Left kidney (tissue), 8 donors: ENCODE measurements around the gene ZNF341. TPM values are rescaled to one million over a fixed set of nuclear protein-coding genes. Genes with fewer than 3 reads are reported as not detected.
A peak's percentile ranks its signal among the peaks of the same experiment; 100 is the strongest.
"Not testable (repeated sequence)": the region's sequence is repeated elsewhere in the genome, so short reads cannot be mapped to it uniquely, and the experiment has no call there.

Experiments
- DNase-seq: peaks from one replicate; pipeline ENCODE4 v3.0.0-alpha.2; 2013
- long read RNA-seq, 8 donors: transcript quantifications; one replicate each; lab custom pipeline, GENCODE V29; 2026
- polyA plus RNA-seq: library from polyadenylated mRNA; unstranded; fragments of 120-200 nt; gene quantifications from one replicate; pipeline ENCODE4 v1.2.1, GENCODE V29; 2013; ENCODE audit not compliant: insufficient read length

Gene ZNF341
- 3.0 TPM for polyA plus RNA-seq
- long read RNA-seq, donor 1: 0 reads
- long read RNA-seq, donor 2: 0 reads
- long read RNA-seq, donor 3, partial matches to known transcripts: 0 of 1 reads
- long read RNA-seq, donor 3, other reads (novel, unspliced or antisense): 0 of 1 reads
- long read RNA-seq, donor 4: 0 reads
- long read RNA-seq, donor 5: 0 reads
- long read RNA-seq, donor 6: 0 reads
- long read RNA-seq, donor 7: 0 reads
- long read RNA-seq, donor 8: 0 reads

DNA sequence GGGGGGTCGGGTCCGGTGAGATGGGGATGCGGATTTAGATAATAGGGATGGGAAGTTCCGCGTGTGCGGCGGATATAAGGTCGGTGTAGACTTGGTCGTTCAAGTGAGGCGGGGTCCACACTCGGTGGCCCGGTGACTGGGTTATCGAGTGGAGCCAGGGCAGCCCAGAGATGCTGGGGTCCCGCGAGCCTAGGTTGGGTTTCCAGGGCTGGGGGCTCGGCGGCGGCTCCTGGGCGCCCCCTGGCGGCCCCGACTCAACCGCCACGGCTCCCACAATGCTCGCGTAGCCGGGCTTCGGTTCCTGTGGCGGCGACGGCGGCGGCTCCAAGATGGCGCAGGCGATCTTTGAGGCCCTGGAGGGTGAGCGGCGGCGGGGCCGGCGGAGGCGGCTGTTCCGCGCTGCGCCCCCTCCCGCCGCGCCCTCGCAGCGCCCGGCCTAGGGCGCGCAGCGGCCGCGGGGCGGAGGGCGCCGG is at the start of gene ZNF341:
Gene ZNF341, plus strand, starts transcription at position 304 of the 473 bp plus-strand sequence. Its CDS starts 26 bp downstream, at position 330.
- peak; percentile 86 for DNase-seq

DNA sequence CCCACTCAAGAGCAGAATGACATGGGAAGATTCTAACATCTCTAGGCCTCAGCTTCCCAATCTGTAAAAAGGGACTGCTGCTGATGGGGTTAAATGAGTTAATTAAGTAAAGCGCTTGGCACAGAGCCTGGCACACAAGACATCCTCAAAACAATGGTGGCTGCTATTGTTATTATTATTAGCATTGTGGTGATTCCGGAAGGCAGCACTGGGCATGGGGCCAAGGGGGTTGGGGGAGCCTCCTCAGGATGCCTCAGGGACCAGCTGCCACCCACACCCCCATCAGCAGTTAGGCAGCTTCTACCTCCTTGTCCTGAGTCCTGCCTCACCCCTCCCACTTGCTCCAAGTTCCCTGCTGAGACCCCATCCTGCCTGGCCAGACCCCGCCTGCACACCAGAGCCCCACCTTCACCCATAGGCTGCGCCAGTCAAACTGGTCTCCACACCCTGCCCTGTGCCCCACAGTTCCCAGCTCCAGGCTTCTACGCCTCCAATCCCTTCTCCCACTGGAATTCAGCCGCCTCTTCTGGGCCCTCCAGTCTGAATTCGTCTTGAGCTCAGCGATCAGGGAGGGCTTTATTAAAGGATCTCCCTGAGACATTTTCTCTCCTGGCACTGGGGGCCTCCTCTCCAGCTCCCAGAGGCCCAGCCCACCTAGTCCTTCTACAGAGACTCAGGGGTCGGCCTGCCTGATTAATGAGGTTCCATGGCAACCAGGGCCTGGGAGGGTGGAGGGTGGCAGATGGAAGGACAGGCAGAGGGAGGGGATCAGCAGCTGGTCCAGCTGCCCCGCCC is 47.1 kb upstream of the ZNF341 start:
- no peak for DNase-seq

DNA sequence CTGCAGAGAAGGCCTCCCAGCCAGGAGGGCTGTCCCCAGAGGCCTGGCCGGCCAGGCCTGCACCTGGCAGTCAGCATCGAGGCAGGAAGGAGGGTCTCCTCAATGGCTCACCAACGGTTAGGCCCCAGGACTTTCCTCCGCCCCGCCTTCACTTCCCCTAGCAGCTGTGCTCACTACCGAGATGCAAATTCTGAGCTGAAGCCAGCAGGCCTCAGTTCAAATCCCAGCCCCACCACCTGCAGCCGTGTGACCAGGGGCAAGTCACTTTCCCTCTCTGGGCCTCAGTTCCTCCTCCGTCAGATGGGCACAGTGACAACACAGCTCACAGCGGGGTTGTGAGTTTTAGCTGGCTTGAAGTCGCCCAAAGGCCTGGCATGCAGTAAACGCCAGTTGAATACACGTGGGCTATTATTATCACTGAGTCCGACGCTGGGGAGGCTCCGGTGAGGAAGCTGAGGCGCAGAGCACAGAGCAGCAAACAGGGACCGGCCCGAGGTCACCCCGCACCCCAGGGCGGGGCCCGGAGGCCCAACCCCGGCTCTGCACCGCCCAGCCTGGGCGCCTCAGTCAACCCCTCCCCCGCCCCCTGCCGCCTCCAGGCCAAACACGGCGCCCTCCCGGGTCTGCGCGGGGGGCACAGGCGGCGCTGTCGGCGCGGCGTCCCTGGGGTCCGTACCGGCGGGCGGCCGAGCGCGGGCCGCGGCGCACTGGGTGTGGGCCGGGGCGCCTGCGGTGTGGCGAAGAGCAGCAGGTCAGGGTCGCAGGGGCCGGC is 46.3 kb upstream of the ZNF341 start:
- no peak for DNase-seq

DNA sequence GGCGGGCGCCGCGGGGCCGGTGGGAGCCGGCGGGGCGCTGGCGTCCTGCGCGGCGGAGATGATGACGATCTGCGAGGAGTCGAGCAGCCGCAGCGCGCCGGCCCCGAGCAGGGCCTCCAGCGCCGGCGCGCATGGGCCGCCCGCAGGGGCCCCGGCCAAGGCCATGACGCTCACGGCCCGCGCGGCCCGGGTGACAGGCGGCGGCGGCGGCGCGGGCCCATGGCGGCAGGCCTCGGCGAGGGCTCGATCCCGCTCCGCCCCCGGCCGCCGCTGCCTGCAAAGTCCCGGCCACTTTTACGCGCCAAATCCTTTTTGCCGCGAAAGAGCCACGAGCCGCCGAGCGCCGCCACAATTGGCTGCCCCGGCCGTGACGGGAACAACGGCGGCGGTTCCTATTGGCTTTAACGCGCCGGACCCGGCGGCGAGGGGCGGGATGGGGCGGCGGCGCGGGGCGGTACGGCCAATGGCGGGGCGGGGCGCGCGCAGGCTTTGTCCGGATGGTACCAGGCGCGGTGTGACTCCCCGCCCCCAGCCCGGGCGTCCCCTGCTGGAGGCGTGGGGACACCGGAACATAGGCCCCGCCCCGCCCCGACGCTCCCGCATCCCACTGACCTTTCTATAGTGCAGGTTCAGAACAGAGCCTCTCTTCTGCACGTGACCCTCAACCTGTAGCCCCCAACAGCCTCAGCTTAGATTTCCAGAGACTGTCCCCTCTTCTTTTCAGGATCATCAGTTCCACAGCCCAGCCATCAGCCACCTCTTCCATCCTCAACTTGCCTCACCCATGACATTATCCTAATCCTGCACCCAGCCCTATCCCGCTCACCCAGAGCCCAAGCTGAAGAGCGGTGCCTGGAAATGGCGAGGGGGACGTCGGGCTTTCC is 45.5 kb upstream of the ZNF341 start, which contains the start of gene E2F1:
Gene E2F1, minus strand, starts transcription at position 286 of the 884 bp plus-strand sequence. Its CDS starts 121 bp downstream, at position 165.
- peak; percentile 94 for DNase-seq

DNA sequence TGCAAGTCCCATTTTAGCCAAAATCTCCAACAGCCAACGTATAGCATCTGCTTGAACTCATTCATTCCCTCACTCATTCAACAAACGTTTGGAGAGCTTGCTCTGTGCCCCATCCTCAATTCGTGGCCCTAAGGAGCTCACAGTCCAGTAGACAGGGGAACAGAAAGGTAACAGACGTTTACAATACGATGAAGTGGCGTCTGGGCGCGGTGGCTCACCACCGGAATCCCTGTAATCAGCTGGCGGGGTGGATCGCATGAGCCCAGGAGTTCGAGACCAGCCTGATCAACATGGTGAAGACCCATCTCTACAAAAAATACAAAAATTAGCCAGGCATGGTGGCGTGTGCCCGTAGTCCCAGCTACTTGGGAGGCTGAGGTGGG is 44.8 kb upstream of the ZNF341 start:
- no peak for DNase-seq

DNA sequence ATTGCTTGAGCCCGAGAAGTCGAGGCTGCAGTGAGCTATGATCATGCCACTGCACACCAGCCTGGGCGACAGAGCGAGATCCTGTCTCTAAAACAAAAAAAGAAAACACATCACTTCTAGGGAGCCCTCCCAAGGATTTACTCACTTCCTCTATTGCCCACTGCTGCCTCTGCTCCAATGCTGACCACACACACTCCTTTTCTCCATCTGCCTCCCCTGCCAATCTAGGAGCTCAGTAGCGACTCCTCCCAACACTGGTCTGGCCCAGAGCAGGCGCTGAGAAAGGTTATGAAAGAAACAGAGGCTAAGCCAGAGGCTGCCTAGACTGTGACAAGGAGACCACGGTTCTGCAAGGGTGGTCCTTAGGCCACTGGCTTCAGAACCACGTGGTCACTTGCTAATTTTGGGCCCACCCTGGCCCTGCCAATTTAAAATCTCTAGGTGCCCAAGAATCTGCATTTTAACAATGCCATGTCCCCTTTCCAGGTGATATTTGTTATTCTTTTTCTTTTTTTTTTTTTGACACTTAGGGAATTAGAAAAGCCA is 44.4 kb upstream of the ZNF341 start:
- DNase-seq: no peak

DNA sequence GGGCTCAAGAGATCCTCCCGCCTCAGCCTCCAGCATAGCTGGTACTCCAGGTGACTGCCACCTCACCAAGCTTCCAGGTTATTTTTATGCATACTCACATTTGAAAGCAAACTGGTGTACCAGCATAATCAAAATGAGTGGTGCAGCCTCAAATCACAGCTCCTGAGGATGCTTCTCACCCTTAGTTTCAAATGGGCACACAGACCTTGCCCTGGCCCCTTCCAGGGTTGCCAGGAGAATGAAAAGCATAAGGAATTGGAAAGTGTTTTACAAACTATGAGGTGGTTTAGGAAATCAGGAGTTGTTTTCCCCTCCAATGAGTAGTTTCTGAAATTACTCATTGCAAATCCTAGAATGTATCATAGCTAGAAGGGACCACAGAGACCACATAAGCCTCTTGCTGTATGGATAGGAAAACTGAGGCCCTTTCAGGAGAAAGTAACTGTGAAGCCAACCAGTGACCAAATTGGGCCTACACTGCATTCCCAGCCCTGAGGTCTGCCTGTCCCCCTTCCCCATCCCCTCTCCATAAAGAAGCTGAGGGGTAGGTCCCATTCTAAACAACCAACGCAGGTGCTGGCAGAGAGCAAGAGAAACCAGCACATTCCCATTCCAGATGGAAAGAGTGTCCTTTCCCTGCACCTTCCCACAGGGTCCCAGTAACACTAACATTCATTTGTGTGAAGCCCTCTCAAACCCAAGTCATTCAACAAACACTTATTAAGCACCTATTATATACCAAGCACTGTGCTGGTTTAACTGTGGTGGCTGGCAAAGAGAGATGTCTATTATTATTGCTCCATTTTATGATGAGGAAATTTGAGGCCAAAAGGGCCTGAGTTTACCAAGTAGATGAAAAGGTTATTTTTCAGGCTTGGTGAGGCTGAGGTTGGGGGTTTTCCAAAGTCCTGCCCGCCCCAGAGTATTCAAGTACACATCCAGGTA is 43.5 kb upstream of the ZNF341 start:
- no peak for DNase-seq

DNA sequence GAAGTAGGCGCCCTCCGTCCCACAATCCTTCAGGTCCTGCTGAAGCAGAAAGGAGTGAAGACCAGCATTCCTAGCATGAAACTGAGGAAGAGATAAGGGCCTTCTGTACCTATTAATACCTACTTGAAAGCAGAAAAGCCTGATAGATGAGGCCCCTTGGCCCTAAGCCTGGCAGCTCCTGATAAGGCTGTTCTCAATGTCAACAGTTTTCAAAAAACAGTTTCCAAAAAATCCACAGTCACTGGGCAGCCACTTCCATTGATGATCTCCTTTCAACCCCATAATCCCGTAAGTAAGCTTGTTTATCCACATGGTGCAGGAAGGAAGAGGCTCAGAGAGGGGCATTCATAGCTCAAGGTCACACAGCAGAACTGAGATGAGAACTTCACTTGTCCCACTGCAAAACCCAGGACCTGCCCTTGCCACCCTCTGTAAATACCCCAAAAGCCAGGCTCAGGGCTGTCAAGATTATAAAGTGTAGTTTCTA is 42.8 kb upstream of the ZNF341 start:
- no peak for DNase-seq

DNA sequence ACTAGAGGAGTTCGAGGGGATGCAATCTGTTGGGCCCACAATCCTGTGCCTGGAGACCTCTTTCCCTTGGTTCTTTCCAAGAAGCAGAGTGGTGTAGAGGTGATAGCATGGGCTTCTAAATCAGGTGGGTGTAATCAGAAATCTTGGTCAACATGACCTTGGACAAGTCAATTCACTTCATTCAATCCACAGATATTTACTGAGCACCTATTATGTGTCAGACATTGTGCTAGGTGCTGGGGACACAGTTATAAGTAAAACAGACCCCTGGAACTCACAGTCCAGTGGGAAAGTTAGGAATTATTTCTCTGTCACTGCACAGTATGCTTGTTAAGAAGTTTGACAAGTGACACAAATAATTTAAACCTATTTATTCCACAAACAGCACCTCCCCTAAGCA is 42.3 kb upstream of the ZNF341 start:
- DNase-seq: no peak

DNA sequence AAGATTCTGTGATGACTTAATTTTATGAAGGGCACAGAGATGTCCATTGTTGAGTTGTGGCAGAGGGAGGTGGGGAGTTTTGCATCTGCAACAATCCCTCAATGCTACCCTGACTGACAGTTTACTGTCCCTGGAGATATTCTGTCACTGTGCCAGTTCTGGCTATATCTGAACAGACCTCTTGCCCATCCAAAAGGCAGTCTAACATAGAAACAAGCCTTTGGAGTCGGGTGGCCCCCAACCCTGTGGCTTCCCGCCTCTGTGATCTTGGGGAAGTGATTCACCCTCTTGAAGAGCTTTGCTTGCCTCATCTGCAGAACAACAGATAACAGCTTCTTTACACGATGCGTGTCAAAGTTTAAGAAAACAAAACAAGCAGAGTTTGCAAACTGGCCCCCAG is 41.8 kb upstream of the ZNF341 start:
- DNase-seq: no peak

DNA sequence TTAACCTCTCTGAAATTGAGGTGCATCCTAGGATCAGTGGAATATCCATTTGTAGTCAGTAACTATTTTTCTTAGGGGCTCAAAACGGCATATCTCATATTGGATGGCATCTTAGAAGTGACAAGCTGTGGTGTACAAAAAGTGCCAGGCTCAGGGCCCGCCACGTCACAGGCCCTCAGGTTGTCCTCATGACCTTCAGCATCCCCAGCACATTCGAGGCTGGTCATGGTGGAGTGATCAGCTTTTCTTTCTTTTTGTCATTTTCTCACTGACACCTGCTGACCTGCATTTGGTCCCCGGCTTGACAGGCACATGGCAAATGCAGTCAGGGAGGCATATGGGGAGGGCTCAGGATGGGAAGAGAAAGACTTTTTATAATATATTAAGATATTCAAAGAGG is 38.5 kb upstream of the ZNF341 start:
- no peak for DNase-seq

DNA sequence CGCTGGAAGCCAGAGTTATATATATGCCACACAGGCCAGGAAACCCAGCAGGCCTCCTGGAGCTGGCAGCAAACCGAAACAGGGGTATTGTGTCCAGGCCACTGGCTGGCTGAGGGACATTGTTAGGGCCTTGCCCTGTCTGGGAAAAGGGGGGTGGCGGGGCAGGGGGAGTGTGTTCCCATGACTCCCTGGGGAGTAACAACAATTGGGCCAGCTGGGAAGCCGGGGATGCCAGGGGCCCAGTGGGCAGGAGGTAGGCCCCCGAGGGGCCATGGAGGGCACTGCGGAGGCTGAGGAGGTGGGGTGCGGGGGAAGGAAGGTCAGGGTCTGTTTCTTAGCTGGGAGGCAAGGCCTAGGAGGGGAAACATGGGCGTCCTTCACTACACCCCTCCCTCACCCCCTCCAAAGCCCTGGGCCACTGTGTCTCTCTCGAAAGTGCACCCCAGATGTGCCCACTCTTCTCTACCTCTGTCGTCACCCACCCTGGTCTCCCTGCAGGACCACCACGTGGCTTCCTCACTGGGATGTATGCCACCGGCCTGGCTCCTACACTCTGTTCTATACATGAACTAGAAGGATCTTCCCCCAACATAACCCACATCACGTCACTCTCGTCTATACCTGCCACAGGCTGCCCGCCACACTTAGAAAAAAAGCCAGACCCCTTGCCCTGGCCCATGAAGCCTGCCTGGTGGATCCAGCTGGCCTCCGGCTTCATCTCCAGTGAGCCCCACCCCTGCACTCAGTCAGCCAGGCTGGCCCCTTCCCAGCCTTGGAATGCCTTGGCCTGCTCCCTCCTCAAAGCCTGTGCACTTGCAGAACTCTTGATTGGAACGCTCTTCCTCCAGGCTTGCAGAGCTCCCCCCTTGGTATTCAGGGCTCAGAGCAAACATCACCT is 37.8 kb upstream of the ZNF341 start:
- DNase-seq: no peak

DNA sequence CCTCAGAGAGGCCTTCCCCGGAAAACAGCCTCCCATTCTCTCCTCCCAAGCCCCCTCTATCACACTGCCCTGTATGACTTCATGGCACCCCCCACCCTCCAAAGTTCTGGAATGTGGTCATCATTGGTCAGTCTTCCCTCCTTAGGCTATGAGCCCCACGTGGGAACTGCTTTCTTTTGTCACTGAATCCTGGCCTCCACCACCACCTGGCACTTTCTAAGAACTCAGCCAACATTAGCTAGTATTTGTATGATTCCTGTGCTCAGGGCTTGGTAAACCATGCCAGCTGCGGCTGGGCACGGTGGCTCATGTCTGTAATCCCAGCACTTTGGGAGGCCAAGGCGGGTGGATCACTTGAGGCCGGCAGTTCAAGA is 37.2 kb upstream of the ZNF341 start:
- no peak for DNase-seq

DNA sequence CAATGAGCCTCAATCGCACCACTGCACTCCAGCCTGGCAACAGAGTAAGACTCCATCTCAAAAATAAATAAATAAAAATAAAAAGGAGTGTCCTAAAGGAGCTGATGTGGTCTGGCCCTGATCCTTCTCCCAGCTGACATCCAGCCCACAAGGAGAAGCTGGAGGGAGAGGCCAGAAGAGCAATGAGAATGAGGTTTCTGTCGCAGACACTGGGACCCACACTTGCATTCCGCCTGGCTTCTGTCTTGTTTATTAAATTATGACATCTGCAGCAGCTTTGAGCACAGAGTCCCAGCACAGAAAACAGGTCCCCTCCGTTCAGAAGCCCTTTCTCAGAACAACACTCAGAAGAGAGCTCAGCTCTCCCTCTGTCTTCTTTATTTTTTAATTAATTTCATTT is 35.3 kb upstream of the ZNF341 start:
- DNase-seq: no peak

DNA sequence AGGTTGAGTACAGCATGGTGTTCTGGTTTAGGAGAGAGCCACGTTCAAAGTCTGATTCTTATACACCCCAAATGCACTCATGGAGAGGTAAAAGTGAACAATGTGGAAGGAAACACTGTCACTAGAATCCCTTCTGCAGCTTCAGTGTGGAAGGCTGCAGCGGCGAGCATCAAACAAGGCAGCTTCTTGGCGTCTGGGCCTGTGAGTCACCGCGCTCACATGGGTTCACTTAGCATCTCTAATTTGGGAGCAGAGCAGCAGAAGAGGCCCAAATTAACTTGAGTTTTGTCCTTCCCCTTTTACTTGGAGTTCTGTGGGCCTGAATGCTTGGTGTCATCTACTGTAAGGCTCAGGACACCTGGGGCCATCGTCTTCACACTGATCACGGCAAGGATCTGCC is 34.7 kb upstream of the ZNF341 start:
- DNase-seq: no peak

DNA sequence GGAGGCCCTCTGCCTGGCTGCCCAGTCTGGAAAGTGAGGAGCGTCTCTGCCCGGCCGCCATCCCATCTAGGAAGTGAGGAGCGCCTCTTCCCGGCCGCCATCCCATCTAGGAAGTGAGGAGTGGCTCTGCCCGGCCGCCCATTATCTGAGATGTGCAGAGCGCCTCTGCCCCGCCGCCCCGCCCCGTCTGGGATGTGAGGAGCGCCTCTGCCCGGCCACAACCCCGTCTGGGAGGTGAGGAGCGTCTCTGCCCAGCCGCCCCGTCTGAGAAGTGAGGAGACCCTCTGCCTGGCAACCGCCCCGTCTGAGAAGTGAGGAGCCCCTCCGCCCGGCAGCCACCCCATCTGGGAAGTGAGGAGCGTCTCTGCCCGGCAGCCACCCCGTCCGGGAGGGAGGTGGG is 32.8 kb upstream of the ZNF341 start:
- DNase-seq: not testable (repeated sequence)

DNA sequence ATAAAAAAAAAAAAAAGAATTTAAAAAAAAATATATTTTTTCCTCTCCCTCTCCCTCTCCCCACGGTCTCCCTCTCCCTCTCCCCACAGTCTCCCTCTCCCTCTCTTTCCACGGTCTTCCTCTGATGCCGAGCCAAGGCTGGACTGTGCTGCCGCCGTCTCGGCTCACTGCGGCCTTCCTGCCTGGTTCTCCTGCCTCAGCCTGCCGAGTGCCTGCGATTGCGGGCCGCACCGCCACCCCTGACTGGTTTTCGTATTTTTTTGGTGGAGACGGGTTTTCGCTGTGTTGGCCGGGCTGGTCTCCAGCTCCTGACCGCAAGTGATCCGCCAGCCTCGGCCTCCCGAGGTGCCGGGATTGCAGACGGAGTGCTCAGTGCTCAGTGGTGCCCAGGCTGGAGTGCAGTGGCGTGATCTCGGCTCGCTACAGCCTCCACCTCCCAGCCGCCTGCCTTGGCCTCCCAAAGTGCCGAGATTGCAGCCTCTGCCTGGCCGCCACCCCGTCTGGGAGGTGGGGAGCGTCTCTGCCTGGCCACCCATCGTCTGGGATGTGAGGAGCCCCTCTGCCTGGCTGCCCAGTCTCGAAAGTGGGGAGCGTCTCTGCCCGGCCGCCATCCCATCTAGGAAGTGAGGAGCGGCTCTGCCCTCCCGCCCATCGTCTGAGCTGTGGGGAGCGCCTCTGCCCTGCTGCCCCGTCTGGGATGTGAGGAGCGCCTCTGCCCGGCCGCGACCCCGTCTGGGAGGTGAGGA is 30.9 kb upstream of the ZNF341 start:
- not testable (repeated sequence) for DNase-seq
